GM12872 (cell line): ENCODE data around the gene ALDH3B1.

Experiments used
- CTCF ChIP-seq: IDR thresholded peaks from 3 replicates; pipeline ENCODE4 v1.5.1; 2011; ENCODE audit warnings: low read depth, mild to moderate bottlenecking, low read length, moderate library complexity; ENCODE audit not compliant: insufficient read depth

ALDH3B1 gene

GRCh38 chr11:68044898-68045351, 34.8 kb downstream of the ALDH3B1 start:
- no peak for TF ChIP-seq CTCF

GRCh38 chr11:68047437-68048290, 37.5 kb downstream of the ALDH3B1 start:
- no peak for TF ChIP-seq CTCF

- TF ChIP-seq CTCF = no peak
These were observed 38.8 kb downstream of the ALDH3B1 start for GRCh38 chr11:68048681-68049508.

GRCh38 chr11:68049509-68050370, 39.6 kb downstream of the ALDH3B1 start:
- TF ChIP-seq CTCF = no peak

GRCh38 chr11:68050371-68050841, 40.3 kb downstream of the ALDH3B1 start:
- no peak for TF ChIP-seq CTCF

- no peak for TF ChIP-seq CTCF
These were observed 41.3 kb downstream of the ALDH3B1 start for GRCh38 chr11:68051191-68052136.
